Right lobe of liver (tissue), 6 donors: ENCODE data around the gene IL17C. TPM values are rescaled to one million over a fixed set of nuclear protein-coding genes. Genes with fewer than 3 reads are reported as not detected.
"Not testable (repeated sequence)": the region's sequence is repeated elsewhere in the genome, so short reads cannot be mapped to it uniquely, and the experiment has no call there.

Source experiments
- ATAC-seq, 4 donors: fragments of 200-7000 bp; cut with Tn5 transposase; one replicate each; pipeline ENCODE4 v1.9.1; 2020; ENCODE audit warnings: mild to moderate bottlenecking in 4 of 4, moderate library complexity in 4 of 4
- DNase-seq, 3 donors: peaks; one replicate each; pipeline ENCODE4 v3.0.0-alpha.2; 2020
- H3K27ac ChIP-seq, 3 donors: fragments of 200-600 bp; one replicate each; pipeline ENCODE4 v1.8.0; 2022
- H3K27me3 ChIP-seq, 2 donors: fragments of 200-600 bp; one replicate each; pipeline ENCODE4 v1.8.0; 2022
- H3K36me3 ChIP-seq, 4 donors: fragments of 200-600 bp; sonication (generic) in 1 of 4; one replicate each; pipeline versions ENCODE4 v1.5.1 to v1.8.0; 2017 to 2022; ENCODE audit warnings: control low read depth in 1 of 4
- H3K4me1 ChIP-seq, 4 donors: fragments of 200-600 bp; sonication (generic) in 1 of 4; one replicate each; pipeline versions ENCODE4 v1.5.1 to v1.8.0; 2017 to 2022; ENCODE audit warnings: control low read depth in 1 of 4
- H3K4me3 ChIP-seq, 3 donors: fragments of 200-600 bp; one replicate each; pipeline ENCODE4 v1.8.0; 2022
- H3K9me3 ChIP-seq, 4 donors: fragments of 200-600 bp; sonication (generic) in 1 of 4; one replicate each; pipeline versions ENCODE4 v1.5.1 to v1.8.0; 2017 to 2022; ENCODE audit warnings: control low read depth in 1 of 4
- CTCF ChIP-seq, 4 donors: fragments of 200-600 bp in 3 of 4; fragments of 450-650 bp in 1 of 4; IDR thresholded peaks; one replicate each; pipeline versions ENCODE4 v1.5.1 to v1.8.0; 2016 to 2022; ENCODE audit warnings: antibody characterized with exemption in 4 of 4, mild to moderate bottlenecking in 2 of 4
- POLR2A ChIP-seq: fragments of 450-650 bp; IDR thresholded peaks from one replicate; pipeline ENCODE4 v1.6.1; 2017; ENCODE audit warnings: antibody characterized with exemption, mild to moderate bottlenecking
- WGBS: methylation state at CpG from one replicate; pipeline ENCODE4 v1.1.6; 2018; ENCODE audit warnings: low coverage, low lambda C conversion rate; ENCODE audit not compliant: insufficient coverage; ENCODE audit errors: missing lambda C conversion rate; 5-methylcytosine and 5-hydroxymethylcytosine counted together
- intact Hi-C, 2 donors: fragments of 100-400 bp; cut with DNase I; formaldehyde crosslinking; loops; one replicate each; pipeline versions ENCODE4 v1.11.2 to v1.14.1; 2022
- total RNA-seq, 6 experiments: library from RNA; depleted of rRNA in 2 of 6; stranded (reverse); fragments of >200 nt in 2 of 6; fragmentation: NEBNext Ultra II Directional in 3 of 6; extraction: Animal tissue kit (Norgen Biotek cat#: 25700) in 3 of 6; gene quantifications; one replicate each; pipeline versions ENCODE4 v1.1.0 to v1.2.4, GENCODE V29; 2016 to 2023
- donor health status: DM: no; HTN: yes; CAD: no.
- donor health status: DM: no; HTN: no; CAD: no.
- donor health status: DM: no; HTN: no; CAD: no.
- donor health status: DM: no; HTN: yes; CAD: no.
- donor health status: DM: no; HTN: yes; CAD: no.

IL17C gene
- total RNA-seq, 6 experiments from 2014 or later, result not detected

DNA sequence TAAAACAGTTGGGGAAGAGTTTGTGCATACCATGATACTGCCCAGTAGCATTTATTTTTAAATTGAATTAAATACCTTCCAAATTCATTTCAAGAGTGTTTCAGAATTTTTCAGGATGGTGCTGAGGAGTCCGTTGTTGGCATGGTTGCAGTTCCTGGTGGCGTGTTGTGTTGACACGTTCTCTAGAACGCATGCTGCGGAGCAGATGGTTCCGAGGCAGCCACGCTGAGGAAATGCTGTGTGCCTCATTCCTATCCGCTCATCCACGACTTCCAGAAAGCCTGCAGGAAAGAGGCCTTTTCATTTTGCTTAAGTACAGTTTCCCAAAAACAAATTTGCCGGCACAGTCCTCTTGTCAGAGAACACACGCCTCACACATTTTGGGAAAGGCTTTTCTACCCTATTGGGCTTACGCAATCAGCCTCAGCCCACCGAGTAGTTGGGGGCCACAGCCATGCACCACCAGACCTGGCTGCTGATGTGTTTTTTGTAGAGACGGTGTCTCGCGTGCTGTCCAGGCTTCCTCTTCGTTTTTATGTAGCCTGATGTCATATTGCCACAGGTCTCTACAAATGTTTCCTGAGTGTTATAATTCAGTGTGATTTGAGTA is 32.1 kb upstream of the IL17C start:
- no peaks in the 10 kb centered on the region for H3K27me3 ChIP-seq

GRCh38 chr16:88608076-88608475 is 30.3 kb upstream of the IL17C start:
- intact Hi-C loops, result no loop called here
- WGBS, result 78% methylated on average over 6 of the region's 6 CpGs
- Histone ChIP-seq H3K27me3 (no peaks in the 10 kb centered on the region), H3K27ac (no peak overlapping the region), H3K4me3 (no peak overlapping the region), H3K36me3 (peaks cover 0 to 20% (median 8%) of the 10 kb centered on the region in 4 donors), H3K4me1 (no peaks in the 10 kb centered on the region), H3K9me3 (no peaks in the 10 kb centered on the region)
- DNase-seq, result no peak
- ATAC-seq, result no peak
- no peak for TF ChIP-seq CTCF (IDR thresholded peaks at IDR 0.05)
- TF ChIP-seq POLR2A, result no peak

More for the DNA sequence above, 32.1 kb upstream of the IL17C start:
- Histone ChIP-seq H3K9me3 (no peaks in the 10 kb centered on the region), H3K27ac (no peak overlapping the region), H3K4me3 (no peak overlapping the region), H3K4me1 (peaks cover 0 to 15% (median 9%) of the 10 kb centered on the region in 4 donors), H3K36me3 (peaks cover 0 to 16% (median 8%) of the 10 kb centered on the region in 4 donors)
- 81% methylated on average over 11 of the region's 17 CpGs for WGBS
- TF ChIP-seq CTCF (IDR thresholded peaks at IDR 0.05) (no peak), POLR2A (no peak)
- no peak for ATAC-seq
- no peak for DNase-seq
- intact Hi-C loops, result no loop called here

GRCh38 chr16:88609426-88609825 is 28.9 kb upstream of the IL17C start:
- H3K9me3 ChIP-seq, H3K27me3 ChIP-seq, ATAC-seq, H3K4me3 ChIP-seq, intact Hi-C loops, H3K4me1 ChIP-seq, DNase-seq, H3K27ac ChIP-seq: not testable (repeated sequence)
- H3K36me3 ChIP-seq, result peaks cover 0 to 20% (median 8%) of the 10 kb centered on the region in 4 donors
- WGBS, result 92% methylated on average over 2 of the region's 8 CpGs

DNA sequence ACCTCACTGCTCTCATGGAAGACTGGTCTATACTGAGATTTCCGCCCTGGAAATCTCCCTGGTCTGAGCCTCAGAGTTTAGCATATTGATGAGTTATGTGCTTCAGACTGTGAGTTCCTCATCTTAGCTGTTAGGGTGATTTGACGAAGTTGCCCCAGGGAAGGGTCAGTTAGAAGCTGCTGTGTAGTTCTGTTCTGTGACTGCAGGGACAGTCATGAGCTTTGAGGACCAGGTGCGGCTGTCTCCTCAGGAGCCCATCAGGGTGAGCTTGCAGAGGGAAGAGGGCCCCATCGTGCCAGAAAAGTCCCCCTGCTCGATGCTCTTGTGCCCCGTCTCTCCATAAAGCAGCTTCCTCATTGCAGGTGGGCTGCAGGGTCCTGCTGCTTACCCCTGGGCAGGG is 28.3 kb upstream of the IL17C start:
- TF ChIP-seq POLR2A, result no peak
- TF ChIP-seq CTCF (IDR thresholded peaks at IDR 0.05), result no peak
- Histone ChIP-seq H3K4me3 (no peak overlapping the region), H3K27ac (no peak overlapping the region), H3K9me3 (no peaks in the 10 kb centered on the region), H3K4me1 (no peaks in the 10 kb centered on the region), H3K27me3 (no peaks in the 10 kb centered on the region), H3K36me3 (peaks cover 0 to 20% (median 8%) of the 10 kb centered on the region in 4 donors)
- DNase-seq, result no peak
- WGBS, result no CpG with 5 or more reads among the region's 6 CpGs
- intact Hi-C loops, result no loop called here
- no peak for ATAC-seq

DNA sequence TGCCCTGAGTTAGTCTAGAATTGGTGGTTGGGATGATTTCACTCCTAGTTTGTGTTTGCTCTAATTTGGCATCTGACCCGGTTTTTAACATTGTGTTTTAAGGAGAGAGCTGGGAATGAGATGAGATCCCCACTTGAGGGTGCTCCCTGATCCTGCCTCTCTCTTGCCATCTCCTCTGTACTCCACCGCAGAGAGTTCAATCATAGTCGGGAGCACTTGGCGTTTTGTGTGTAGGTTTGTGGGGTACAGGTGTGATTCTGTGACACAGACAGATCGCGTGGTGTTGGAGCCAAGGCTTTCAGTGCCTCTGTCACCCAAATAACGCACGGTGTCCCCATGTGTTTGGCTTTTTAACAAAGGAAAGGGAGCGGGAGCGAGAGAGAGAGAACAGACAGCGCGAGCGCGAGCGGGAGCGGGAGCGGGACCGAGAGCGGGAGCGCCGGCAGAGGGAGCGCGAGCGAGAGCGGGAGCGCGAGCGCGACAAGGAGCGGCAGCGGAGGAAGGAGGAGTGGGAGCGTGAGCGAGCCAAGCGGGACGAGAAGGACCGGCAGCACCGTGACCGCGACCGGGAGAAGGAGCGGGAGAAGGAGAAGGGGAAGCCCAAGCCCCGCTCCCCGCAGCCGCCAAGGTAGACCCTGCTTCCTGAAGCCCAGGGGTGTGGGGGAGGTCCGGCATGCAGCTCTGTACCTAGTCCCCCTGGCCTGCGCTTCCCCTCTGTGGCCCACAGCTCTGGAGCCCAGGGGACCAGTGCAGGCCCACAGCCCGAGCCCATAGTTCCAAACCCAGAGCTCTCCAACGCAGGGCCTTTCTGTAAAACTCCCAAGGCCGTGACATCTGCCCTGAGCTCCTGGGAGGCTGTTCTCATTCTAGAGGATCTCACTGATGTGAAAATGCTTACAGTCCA is 27.2 kb upstream of the IL17C start:
- ATAC-seq, result no peak
- Histone ChIP-seq H3K36me3 (peaks cover 0 to 14% (median 8%) of the 10 kb centered on the region in 4 donors), H3K27ac (no peak overlapping the region), H3K4me3 (no peak overlapping the region), H3K9me3 (no peaks in the 10 kb centered on the region), H3K4me1 (peaks cover 0 to 8% (median 3%) of the 10 kb centered on the region in 4 donors), H3K27me3 (no peaks in the 10 kb centered on the region)
- 92% methylated on average over 31 of the region's 49 CpGs for WGBS
- no peak for DNase-seq
- TF ChIP-seq POLR2A (no peak), CTCF (IDR thresholded peaks at IDR 0.05) (no peak)
- intact Hi-C loops, result no loop called here
